Prostate gland (tissue), 2 donors: Measurements from ENCODE around the gene MRFAP1.

Experiments used
- CTCF ChIP-seq, 4 experiments: fragments of 200-600 bp in 2 of 4; fragments of 450-650 bp in 2 of 4; sonication (generic) in 2 of 4; IDR thresholded peaks; 1 replicate in 3 of 4; 2 replicates in 1 of 4; pipeline ENCODE4 v1.5.1; 2016 to 2019; ENCODE audit warnings: antibody characterized with exemption in 4 of 4, mild to moderate bottlenecking in 2 of 4, moderate library complexity in 2 of 4
- POLR2A ChIP-seq: fragments of 450-650 bp; IDR thresholded peaks from one replicate; pipeline ENCODE4 v1.6.1; 2016; ENCODE audit warnings: antibody characterized with exemption, mild to moderate bottlenecking
- POLR2AphosphoS5 ChIP-seq: sonication (generic); formaldehyde crosslinking; IDR thresholded peaks from one replicate; pipeline ENCODE4 v1.6.1; 2017; ENCODE audit warnings: antibody characterized with exemption

GRCh38 chr4:6620891-6621555 is 19.5 kb upstream of the MRFAP1 start:
- no peak for TF ChIP-seq CTCF (IDR thresholded peaks at IDR 0.05)
- TF ChIP-seq POLR2A, result no peak
- no peak for TF ChIP-seq POLR2AphosphoS5
